ENCODE measurements around the gene C5orf58. TPM values are rescaled to one million over a fixed set of nuclear protein-coding genes. Genes with fewer than 3 reads are reported as not detected.
A peak's percentile ranks its signal among the peaks of the same experiment; 100 is the strongest.

Gene C5orf58, protein sequence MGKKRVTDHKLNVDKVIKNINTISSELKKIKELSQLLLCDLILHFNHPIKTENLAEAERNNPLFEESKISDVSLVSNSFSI
- total RNA-seq: 10 to 100 TPM in 2 of 8 experiments, 1 to 10 TPM in 3, under 1 TPM in 2, not detected in 1; 0.15 to 15.0 (median 1.7) TPM

DNA sequence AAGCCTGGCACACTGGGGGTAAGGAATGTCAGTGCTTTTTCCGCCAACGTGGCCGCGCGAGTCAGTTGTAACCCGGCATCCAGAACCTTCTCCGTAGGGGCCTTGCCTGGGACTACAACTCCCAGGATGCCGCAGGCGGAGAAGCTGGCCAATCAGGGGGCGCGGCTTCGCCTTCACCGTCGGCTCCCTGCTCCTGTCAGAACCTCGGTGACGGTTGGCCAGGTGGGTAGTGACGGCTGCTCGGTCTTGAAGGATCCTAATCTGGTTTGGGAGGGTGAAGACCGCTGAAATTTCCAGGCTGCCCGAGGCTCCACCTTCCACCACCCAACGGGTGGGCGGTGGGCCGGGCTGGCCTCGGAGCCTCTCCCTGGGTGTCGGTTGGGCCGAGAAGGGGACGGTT, at the start of gene C5orf58:
Gene C5orf58 (plus strand): TSS at position 200 of the 400 bp plus-strand sequence. CDS start 1,992 bp downstream, outside the sequence.
- WGBS, 10 experiments: 70 to 100% (median 96%) methylated on average over 1 to 8 of the region's 27 CpGs; no CpG with 5 or more reads in 6 of the 10 experiments
- H3K27ac ChIP-seq: no peak within 1 kb of the TSS
- ATAC-seq (replicated peaks in 6 of 8): no peak
- H3K4me3 ChIP-seq: no peak within 1 kb of the TSS
- peaks cover 3 to 27% of the 10 kb centered on the region in 2 donors for H3K4me1 ChIP-seq (replicated peaks in 1 of 2)
- in situ Hi-C loops (cut with MboI; ENCODE audit: low pct_unique_long_range_greater_than_20kb in 2 of 9, low sequenced_read_pairs in 9 of 9, unreplicated experiment in 9 of 9): loop anchor here in 5 of 9 experiments (25.0 kb wide), 2 partner anchors 180 to 380 kb away; no protein-coding TSS in a partner anchor

DNA sequence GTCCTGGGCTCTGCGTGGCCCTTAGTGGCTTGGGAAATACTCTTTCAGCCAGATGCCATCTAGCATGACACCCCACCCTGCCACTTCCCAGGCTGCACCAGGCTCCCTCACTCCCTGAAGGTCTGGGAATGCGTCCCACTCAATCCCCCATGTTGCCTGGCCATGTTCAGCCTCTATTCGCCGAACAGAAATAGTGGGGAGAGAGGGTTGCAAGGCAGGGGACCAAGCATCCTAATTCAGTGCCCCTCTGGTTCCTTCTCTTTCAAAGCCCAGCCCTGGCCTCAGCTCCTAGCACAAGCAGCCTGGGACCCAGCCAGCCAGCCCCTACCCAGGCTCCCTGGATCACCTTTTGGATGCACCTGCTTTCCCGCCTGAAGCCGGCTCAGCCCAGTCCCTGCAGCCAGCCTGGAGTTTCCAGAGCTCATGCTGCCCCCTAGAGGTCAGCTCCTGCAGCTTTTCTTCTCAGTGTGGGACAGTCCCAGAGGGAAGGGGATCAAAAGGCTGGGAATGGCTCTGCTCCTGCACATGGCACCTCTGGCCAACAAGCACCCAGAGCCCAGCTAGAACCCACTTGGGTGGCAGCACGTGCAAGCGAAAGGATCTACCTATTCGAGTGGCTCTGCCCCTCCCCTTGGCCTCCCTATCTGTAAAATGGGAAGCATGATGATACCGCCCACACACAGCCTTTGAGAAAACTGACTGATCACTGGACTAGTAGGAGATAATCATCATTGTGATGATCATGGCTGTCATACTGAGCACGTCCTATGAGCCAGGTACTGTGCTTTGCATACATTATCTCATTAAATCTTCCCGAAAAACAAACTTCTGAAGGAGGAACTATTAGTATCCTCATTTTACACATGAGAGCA, 48.7 kb upstream of the C5orf58 start:
- no peak overlapping the region for H3K4me3 ChIP-seq
- H3K27ac ChIP-seq: no peak overlapping the region
- WGBS, 10 experiments: 33 to 92% (median 51%) methylated on average over 1 to 7 of the region's 12 CpGs; no CpG with 5 or more reads in 6 of the 10 experiments
- in situ Hi-C loops (cut with MboI; ENCODE audit: low pct_unique_long_range_greater_than_20kb in 2 of 9, low sequenced_read_pairs in 9 of 9, unreplicated experiment in 9 of 9): loop anchor here in 1 of 9 experiments (25.0 kb wide), 1 partner anchor 97 kb away; no protein-coding TSS in a partner anchor
- peaks cover 5 to 13% of the 10 kb centered on the region in 2 donors for H3K4me1 ChIP-seq (replicated peaks in 1 of 2)
- ATAC-seq (replicated peaks in 6 of 8): peak; percentile 58 to 99 (median 85)

DNA sequence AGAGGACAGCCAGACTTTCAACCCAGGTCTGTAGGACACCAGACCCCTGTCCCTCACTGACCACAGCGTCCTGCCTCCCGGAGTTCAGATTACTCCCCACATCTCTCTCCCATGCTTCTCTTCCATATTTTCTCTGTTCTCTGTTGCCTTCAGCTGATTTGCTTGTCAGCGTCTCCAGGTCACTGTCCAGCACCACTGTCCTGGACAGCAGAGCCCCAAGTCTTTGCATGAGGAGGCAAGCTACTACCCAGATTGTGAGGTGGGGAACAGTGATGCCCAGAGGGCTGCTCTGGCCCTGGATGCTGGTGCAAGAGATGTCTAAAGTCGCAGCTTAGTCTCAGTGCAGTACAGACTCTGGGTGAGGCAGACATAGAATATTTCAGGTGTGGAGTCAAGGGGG, 48.0 kb upstream of the C5orf58 start:
- WGBS, 10 experiments: 61 to 100% (median 77%) methylated on average over 1 to 3 of the region's 4 CpGs; no CpG with 5 or more reads in 5 of the 10 experiments
- in situ Hi-C loops (cut with MboI; ENCODE audit: low pct_unique_long_range_greater_than_20kb in 2 of 9, low sequenced_read_pairs in 9 of 9, unreplicated experiment in 9 of 9): loop anchor here in 2 of 9 experiments (5.0 to 25.0 kb wide), 2 partner anchors 87 to 97 kb away; no protein-coding TSS in a partner anchor
- Histone ChIP-seq H3K4me3 (no peak overlapping the region), H3K27ac (no peak overlapping the region), H3K4me1 (replicated peaks in 1 of 2) (peaks cover 5 to 13% of the 10 kb centered on the region in 2 donors)
- no peak for ATAC-seq (replicated peaks in 6 of 8)

DNA sequence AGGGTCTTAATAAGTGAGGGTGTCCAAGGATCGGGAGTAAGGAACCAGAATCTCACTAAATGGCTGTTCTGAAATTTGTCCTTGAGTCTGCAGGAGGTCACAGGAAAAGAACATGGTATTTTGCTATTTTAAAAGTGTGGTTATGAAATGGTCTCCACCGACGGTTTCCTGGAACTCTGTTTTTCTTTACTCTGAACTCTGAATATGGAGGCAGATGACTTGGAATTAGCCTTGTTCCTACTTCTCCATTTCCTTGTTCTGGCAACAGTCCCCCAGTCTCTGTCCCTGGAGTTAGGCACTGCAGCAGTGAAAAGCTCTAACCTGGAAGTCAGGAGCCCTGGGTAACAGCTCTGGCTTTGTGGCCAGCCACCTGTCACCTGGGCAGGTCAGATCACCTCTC, 46.6 kb upstream of the C5orf58 start:
- in situ Hi-C loops (cut with MboI; ENCODE audit: low pct_unique_long_range_greater_than_20kb in 2 of 9, low sequenced_read_pairs in 9 of 9, unreplicated experiment in 9 of 9): loop anchor here in 2 of 9 experiments (5.0 to 25.0 kb wide), 2 partner anchors 89 to 99 kb away; no protein-coding TSS in a partner anchor
- Histone ChIP-seq H3K4me3 (no peak overlapping the region), H3K4me1 (replicated peaks in 1 of 2) (peaks cover 5 to 13% of the 10 kb centered on the region in 2 donors), H3K27ac (no peak overlapping the region)
- no peak for ATAC-seq (replicated peaks in 6 of 8)
- WGBS, 10 experiments: 40 to 90% (median 75%) methylated on average over 1 to 3 of the region's 3 CpGs; no CpG with 5 or more reads in 1 of the 10 experiments

DNA sequence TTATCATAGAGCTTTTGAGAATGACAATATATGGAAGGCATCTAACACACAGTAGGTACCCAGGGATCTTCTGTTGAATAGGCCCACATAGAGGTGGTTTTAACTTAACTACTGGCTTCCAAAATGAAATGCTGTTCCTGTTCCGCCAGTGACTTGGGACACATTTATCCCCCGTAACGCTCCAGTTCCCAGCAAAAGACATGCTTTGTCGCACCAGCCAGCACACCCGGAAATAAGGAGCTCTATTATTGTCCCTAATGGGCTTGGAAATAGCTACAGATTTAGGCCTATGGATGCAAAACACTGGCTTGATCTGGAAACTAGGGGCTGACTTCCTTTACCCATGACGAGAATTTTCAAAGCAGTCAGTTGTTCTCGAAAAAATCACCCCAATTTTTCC, 45.9 kb upstream of the C5orf58 start:
- H3K27ac ChIP-seq: no peak overlapping the region
- in situ Hi-C loops (cut with MboI; ENCODE audit: low pct_unique_long_range_greater_than_20kb in 2 of 9, low sequenced_read_pairs in 9 of 9, unreplicated experiment in 9 of 9): loop anchor here in 2 of 9 experiments (5.0 to 25.0 kb wide), 2 partner anchors 90 to 100 kb away; no protein-coding TSS in a partner anchor
- ATAC-seq (replicated peaks in 6 of 8): no peak
- WGBS, 10 experiments: 64 to 93% (median 84%) methylated on average over 1 to 7 of the region's 7 CpGs; no CpG with 5 or more reads in 3 of the 10 experiments
- no peak overlapping the region for H3K4me3 ChIP-seq
- H3K4me1 ChIP-seq (replicated peaks in 1 of 2): peaks cover 5 to 12% of the 10 kb centered on the region in 2 donors

DNA sequence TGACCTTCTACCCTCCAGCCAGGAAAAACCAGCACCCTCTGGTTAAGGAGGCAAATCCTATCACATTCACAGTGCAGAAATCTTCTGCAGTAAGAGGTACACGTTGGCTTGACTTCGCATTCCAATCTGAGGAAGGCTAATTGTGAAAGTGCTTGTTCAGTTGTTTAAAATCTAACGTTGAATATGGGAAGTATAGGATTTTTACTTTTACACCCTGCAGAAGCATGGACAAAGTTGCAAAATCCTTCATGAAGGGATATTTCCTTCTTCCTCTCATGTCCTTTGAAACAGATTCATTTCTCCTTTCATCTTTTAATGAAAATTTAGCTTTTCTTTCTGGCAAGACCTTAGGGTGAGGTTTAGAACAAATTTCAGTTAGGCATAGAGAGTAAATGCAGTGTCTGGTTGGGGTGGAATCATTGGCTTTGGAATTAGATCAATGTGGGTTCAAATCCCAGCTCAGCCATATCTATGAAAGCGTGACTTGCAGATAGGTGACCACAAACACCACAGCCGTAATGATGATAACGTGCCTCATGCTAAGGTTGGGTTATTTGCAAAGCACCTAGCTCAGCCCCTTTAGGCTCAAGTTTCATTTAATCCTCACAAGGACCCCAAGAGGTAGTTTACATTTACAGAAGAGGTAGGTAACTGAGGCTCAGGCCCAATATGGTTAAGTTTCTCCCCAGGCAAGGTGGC, 42.2 kb upstream of the C5orf58 start:
- Histone ChIP-seq H3K4me3 (no peak overlapping the region), H3K4me1 (replicated peaks in 1 of 2) (peaks cover 0 to under 1% of the 10 kb centered on the region in 2 donors), H3K27ac (no peak overlapping the region)
- in situ Hi-C loops (cut with MboI; ENCODE audit: low pct_unique_long_range_greater_than_20kb in 2 of 9, low sequenced_read_pairs in 9 of 9, unreplicated experiment in 9 of 9): loop anchor here in 2 of 9 experiments (10.0 to 25.0 kb wide), 2 partner anchors 86 to 103 kb away; partner anchors contain the start of gene FOXI1 (in 1 of the 2)
- ATAC-seq (replicated peaks in 6 of 8): no peak
- 0 to 88% (median 61%) methylated on average over 1 to 6 of the region's 6 CpGs; no CpG with 5 or more reads in 1 of the 10 experiments for WGBS, 10 experiments

DNA sequence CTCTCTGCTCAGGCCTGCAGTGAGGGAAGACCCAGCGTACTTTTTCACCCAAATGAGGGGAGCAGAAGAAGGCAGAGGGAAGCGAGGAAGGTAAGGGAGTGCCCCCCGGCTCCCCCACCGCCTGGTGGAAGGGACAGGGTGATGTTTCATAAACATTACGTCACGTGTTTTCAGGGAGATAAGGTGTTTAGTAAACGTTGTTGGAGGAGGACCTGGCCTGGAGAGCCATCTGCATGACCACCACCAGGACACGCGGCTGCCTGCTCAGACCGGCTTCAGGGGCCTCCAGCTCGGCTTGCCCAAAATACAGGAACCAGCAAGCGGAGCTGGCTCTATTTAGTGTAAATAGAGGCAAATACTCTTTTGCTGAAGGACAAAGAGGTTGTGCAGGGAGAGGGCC, 40.0 kb upstream of the C5orf58 start:
- in situ Hi-C loops (cut with MboI; ENCODE audit: low pct_unique_long_range_greater_than_20kb in 2 of 9, low sequenced_read_pairs in 9 of 9, unreplicated experiment in 9 of 9): loop anchor here in 2 of 9 experiments (10.0 to 25.0 kb wide), 2 partner anchors 88 to 106 kb away; partner anchors contain the start of gene FOXI1 (in 1 of the 2)
- Histone ChIP-seq H3K4me3 (no peak overlapping the region), H3K4me1 (replicated peaks in 1 of 2) (peaks cover 0 to 4% of the 10 kb centered on the region in 2 donors), H3K27ac (no peak overlapping the region)
- no peak for ATAC-seq (replicated peaks in 6 of 8)
- WGBS, 10 experiments: 58 to 94% (median 81%) methylated on average over 5 to 10 of the region's 12 CpGs; no CpG with 5 or more reads in 6 of the 10 experiments

DNA sequence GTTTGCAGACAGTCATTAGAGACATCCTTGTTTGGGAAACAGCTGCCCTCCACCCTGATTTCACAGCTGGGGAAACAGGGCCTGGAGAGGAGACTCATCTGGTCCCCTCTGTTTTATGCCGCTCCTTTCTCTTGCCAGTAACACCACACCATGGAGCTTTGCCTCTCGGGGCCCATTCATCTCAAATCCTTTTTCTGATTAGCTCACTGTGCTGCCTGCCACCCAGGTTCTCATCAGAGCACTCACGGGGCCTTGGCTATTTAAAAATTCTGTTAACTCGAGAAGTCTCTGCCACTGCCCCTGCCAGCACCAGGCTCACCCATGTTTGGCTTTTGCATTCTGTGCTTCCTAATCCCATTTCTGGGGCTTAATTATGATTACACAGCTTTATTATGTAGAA, 36.8 kb upstream of the C5orf58 start:
- H3K4me3 ChIP-seq: no peak overlapping the region
- in situ Hi-C loops (cut with MboI; ENCODE audit: low pct_unique_long_range_greater_than_20kb in 2 of 9, low sequenced_read_pairs in 9 of 9, unreplicated experiment in 9 of 9): loop anchor here in 2 of 9 experiments (10.0 to 25.0 kb wide), 2 partner anchors 91 to 109 kb away; partner anchors contain the start of gene FOXI1 (in 1 of the 2)
- no peak overlapping the region for H3K27ac ChIP-seq
- 0 to 51% (median 28%) methylated on average over 1 to 3 of the region's 4 CpGs; no CpG with 5 or more reads in 3 of the 10 experiments for WGBS, 10 experiments
- peaks cover 0 to 4% of the 10 kb centered on the region in 2 donors for H3K4me1 ChIP-seq (replicated peaks in 1 of 2)
- peak in 3 of 8 experiments; percentile 33 to 51 (median 37) for ATAC-seq (replicated peaks in 6 of 8)

DNA sequence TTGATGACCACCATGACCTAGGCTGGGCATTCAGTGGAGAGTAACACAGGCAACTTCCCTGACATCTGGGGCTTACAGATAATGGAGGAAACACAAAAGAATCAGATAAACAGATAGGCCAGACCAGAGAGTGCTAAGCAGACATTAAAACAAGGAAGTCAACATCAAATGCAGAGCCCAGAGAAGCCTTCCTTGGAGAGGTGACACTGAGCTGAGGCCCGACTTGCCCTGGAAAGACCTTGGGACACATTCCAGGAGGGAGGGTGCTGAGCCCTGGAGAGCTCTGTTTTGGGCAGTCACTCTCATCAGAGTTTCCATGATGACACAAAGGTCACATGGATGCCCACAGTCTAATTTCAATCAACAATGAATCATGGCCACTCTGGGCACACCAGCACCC, 31.9 kb upstream of the C5orf58 start:
- Histone ChIP-seq H3K27ac (no peak overlapping the region), H3K4me3 (no peak overlapping the region), H3K4me1 (replicated peaks in 1 of 2) (peaks cover 0 to under 1% of the 10 kb centered on the region in 2 donors)
- ATAC-seq (replicated peaks in 6 of 8): no peak
- WGBS, 10 experiments: 0% methylated on average over 1 of the region's 1 CpG; no CpG with 5 or more reads in 9 of the 10 experiments
- in situ Hi-C loops (cut with MboI; ENCODE audit: low pct_unique_long_range_greater_than_20kb in 2 of 9, low sequenced_read_pairs in 9 of 9, unreplicated experiment in 9 of 9): loop anchor here in 2 of 9 experiments (25.0 kb wide), 2 partner anchors 89 to 514 kb away; partner anchors contain the start of gene FOXI1 (in 1 of the 2)

DNA sequence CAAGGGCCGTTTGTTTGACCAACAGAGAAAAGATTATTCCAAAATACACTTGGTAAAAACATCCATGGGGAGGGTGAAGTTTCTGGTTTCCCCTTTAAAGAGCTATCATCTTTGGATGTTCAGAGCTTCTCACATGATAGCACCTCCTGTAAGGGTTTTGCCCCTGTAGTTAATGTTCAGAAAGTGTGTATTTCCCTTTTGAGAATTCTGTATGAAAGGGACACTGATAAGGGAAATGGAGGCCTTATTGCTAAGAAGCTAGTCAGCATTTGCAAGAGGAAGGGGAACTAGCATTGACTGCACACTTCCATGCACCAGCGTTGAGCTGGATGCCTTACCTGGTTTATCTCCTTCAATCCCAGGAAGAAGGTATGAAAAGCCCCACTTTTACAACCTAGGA, 31.5 kb upstream of the C5orf58 start:
- ATAC-seq (replicated peaks in 6 of 8): no peak
- Histone ChIP-seq H3K27ac (no peak overlapping the region), H3K4me3 (no peak overlapping the region), H3K4me1 (replicated peaks in 1 of 2) (no peaks in the 10 kb centered on the region)
- in situ Hi-C loops (cut with MboI; ENCODE audit: low pct_unique_long_range_greater_than_20kb in 2 of 9, low sequenced_read_pairs in 9 of 9, unreplicated experiment in 9 of 9): loop anchor here in 2 of 9 experiments (25.0 kb wide), 2 partner anchors 89 to 514 kb away; partner anchors contain the start of gene FOXI1 (in 1 of the 2)
- 20 to 94% (median 86%) methylated on average over 1 to 2 of the region's 2 CpGs; no CpG with 5 or more reads in 3 of the 10 experiments for WGBS, 10 experiments

DNA sequence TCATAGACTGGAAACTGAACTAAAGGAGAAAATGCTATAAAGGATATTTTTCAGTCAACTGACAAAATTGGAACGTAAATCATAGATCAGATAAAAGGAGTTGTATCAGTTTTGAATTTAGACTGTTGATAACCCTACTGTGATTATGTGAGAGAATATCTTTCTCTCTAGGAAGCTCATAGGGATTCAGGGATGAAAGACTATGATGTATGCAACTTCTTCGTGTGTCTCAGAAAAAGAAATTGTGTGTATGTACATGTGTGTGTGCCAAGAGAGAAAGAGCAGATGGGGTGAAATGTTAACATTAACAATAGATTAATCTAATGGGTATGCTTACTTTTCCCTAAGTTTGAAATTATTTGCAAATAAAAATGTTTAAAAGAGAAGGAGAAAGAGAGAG, 30.7 kb upstream of the C5orf58 start:
- H3K4me3 ChIP-seq: no peak overlapping the region
- in situ Hi-C loops (cut with MboI; ENCODE audit: low pct_unique_long_range_greater_than_20kb in 2 of 9, low sequenced_read_pairs in 9 of 9, unreplicated experiment in 9 of 9): loop anchor here in 2 of 9 experiments (25.0 kb wide), 2 partner anchors 90 to 515 kb away; partner anchors contain the start of gene FOXI1 (in 1 of the 2)
- WGBS, 10 experiments: 0 to 100% (median 72%) methylated on average over 1 to 2 of the region's 2 CpGs
- no peak for ATAC-seq (replicated peaks in 6 of 8)
- H3K27ac ChIP-seq: no peak overlapping the region
- H3K4me1 ChIP-seq (replicated peaks in 1 of 2): no peaks in the 10 kb centered on the region

DNA sequence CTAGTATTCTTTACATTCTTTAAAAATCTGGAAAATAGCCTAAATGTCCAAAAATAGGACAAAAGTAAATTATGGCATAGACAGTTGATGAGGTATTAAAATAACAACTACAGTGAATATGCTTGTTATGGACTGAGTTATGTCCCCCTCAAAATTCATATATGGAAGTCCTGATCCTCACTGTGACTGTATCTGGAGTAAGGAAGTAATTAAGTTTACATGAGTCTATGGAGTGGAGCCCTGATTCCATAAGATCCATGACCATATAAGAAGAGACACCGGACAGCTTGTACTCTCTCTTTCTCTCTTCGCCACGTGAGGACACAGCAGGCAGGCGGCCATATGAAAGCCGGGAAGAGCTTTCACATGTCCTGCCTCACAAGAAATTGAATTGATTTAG, 28.6 kb upstream of the C5orf58 start:
- 39 to 80% (median 63%) methylated on average over 4 to 5 of the region's 5 CpGs; no CpG with 5 or more reads in 4 of the 10 experiments for WGBS, 10 experiments
- H3K4me3 ChIP-seq: no peak overlapping the region
- ATAC-seq (replicated peaks in 6 of 8): peak in 2 of 8 experiments; percentile 50 to 91
- in situ Hi-C loops (cut with MboI; ENCODE audit: low pct_unique_long_range_greater_than_20kb in 2 of 9, low sequenced_read_pairs in 9 of 9, unreplicated experiment in 9 of 9): loop anchor here in 2 of 9 experiments (25.0 kb wide), 2 partner anchors 92 to 517 kb away; partner anchors contain the start of gene FOXI1 (in 1 of the 2)
- H3K27ac ChIP-seq: no peak overlapping the region
- no peaks in the 10 kb centered on the region for H3K4me1 ChIP-seq (replicated peaks in 1 of 2)

Measured in motor neuron (in vitro differentiated cells).